Measurements from ENCODE around the gene SMIM12.
"Not testable (repeated sequence)": the region's sequence is repeated elsewhere in the genome, so short reads cannot be mapped to it uniquely, and the experiment has no call there.

The SMIM12 gene

GRCh38 chr1:34816332-34816731, 43.2 kb downstream of the SMIM12 start:
- H3K79me1 ChIP-seq (ENCODE audit: low read depth, low read length), result no peaks in the 10 kb centered on the region
- no peak overlapping the region for H2BK15ac ChIP-seq (ENCODE audit: low read length)
- H4K8ac ChIP-seq (ENCODE audit: low read depth, low read length), result no peak overlapping the region

GRCh38 chr1:34810781-34811180, 48.8 kb downstream of the SMIM12 start:
- not testable (repeated sequence) for H3K27ac ChIP-seq (replicated peaks; ENCODE audit: low read length); H2AFZ ChIP-seq (ENCODE audit: low read length); H2BK120ac ChIP-seq (ENCODE audit: low read depth, low read length); H4K8ac ChIP-seq (ENCODE audit: low read depth, low read length); H3K4ac ChIP-seq (ENCODE audit: low read length); H3K14ac ChIP-seq (ENCODE audit: low read length); H3K9ac ChIP-seq (ENCODE audit: low read depth, low read length, poor library complexity); H2BK12ac ChIP-seq (ENCODE audit: low read length); H3K18ac ChIP-seq (ENCODE audit: low read length); H2BK15ac ChIP-seq (ENCODE audit: low read length); H3K4me3 ChIP-seq (ENCODE audit: low read length in 2 of 2); H2BK5ac ChIP-seq (ENCODE audit: low read length); H3K23ac ChIP-seq (ENCODE audit: low read depth, low read length, poor library complexity); H3K9me3 ChIP-seq (replicated peaks in 1 of 2; ENCODE audit: control insufficient read depth in 2 of 2, insufficient read depth in 1 of 2, low read depth in 1 of 2, low read length in 2 of 2); H3K4me2 ChIP-seq (ENCODE audit: insufficient read depth, low read length, poor library complexity, severe bottlenecking); H3K27me3 ChIP-seq (ENCODE audit: control insufficient read depth in 3 of 3, insufficient read depth in 3 of 3, low read depth in 1 of 3, low read length in 3 of 3); H3K36me3 ChIP-seq (replicated peaks in 1 of 2; ENCODE audit: control insufficient read depth in 2 of 2, insufficient read depth in 2 of 2, low read length in 2 of 2); H4K91ac ChIP-seq (ENCODE audit: low read depth, low read length, poor library complexity); H3K79me1 ChIP-seq (ENCODE audit: low read depth, low read length); H2AK5ac ChIP-seq (ENCODE audit: low read depth, low read length); H3K4me1 ChIP-seq (ENCODE audit: control insufficient read depth in 2 of 2, insufficient read depth in 1 of 2, low read depth in 1 of 2, low read length in 2 of 2); DNase-seq (ENCODE audit: low spot score)
- no CpG with 5 or more reads among the region's 3 CpGs for WGBS, 2 donors (ENCODE audit: extremely low coverage in 2 of 2, insufficient read length in 2 of 2, insufficient replicate concordance in 1 of 2)

More at GRCh38 chr1:34816332-34816731, 43.2 kb downstream of the SMIM12 start:
- H3K4ac ChIP-seq (ENCODE audit: low read length), result no peak overlapping the region
- H3K9ac ChIP-seq (ENCODE audit: low read depth, low read length, poor library complexity), result no peak overlapping the region
- H3K4me2 ChIP-seq (ENCODE audit: insufficient read depth, low read length, poor library complexity, severe bottlenecking), result no peak overlapping the region
- no peak overlapping the region for H2BK120ac ChIP-seq (ENCODE audit: low read depth, low read length)
- H2AK5ac ChIP-seq (ENCODE audit: low read depth, low read length), result no peak overlapping the region
- no peak overlapping the region for H2AFZ ChIP-seq (ENCODE audit: low read length)
- no peak overlapping the region for H3K23ac ChIP-seq (ENCODE audit: low read depth, low read length, poor library complexity)
- no peak overlapping the region for H2BK12ac ChIP-seq (ENCODE audit: low read length)
- H3K27ac ChIP-seq (replicated peaks; ENCODE audit: low read length), result no peak overlapping the region
- no peaks in the 10 kb centered on the region for H3K27me3 ChIP-seq (ENCODE audit: control insufficient read depth in 3 of 3, insufficient read depth in 3 of 3, low read depth in 1 of 3, low read length in 3 of 3)
- no peak overlapping the region for H3K4me3 ChIP-seq (ENCODE audit: low read length in 2 of 2)
- peaks cover 0 to 1% of the 10 kb centered on the region in 2 donors for H3K4me1 ChIP-seq (ENCODE audit: control insufficient read depth in 2 of 2, insufficient read depth in 1 of 2, low read depth in 1 of 2, low read length in 2 of 2)
- no peaks in the 10 kb centered on the region for H3K9me3 ChIP-seq (replicated peaks in 1 of 2; ENCODE audit: control insufficient read depth in 2 of 2, insufficient read depth in 1 of 2, low read depth in 1 of 2, low read length in 2 of 2)
- no peak overlapping the region for H2BK5ac ChIP-seq (ENCODE audit: low read length)
- no peak overlapping the region for H3K14ac ChIP-seq (ENCODE audit: low read length)
- no peaks in the 10 kb centered on the region for H3K36me3 ChIP-seq (replicated peaks in 1 of 2; ENCODE audit: control insufficient read depth in 2 of 2, insufficient read depth in 2 of 2, low read length in 2 of 2)
- no peak overlapping the region for H3K18ac ChIP-seq (ENCODE audit: low read length)
- no peak for DNase-seq (ENCODE audit: low spot score)
- H4K91ac ChIP-seq (ENCODE audit: low read depth, low read length, poor library complexity), result no peak overlapping the region

- Histone ChIP-seq H3K18ac (ENCODE audit: low read length) (peak overlapping the region; percentile 5), H4K91ac (ENCODE audit: low read depth, low read length, poor library complexity) (no peak overlapping the region), H3K27me3 (ENCODE audit: control insufficient read depth in 3 of 3, insufficient read depth in 3 of 3, low read depth in 1 of 3, low read length in 3 of 3) (no peaks in the 10 kb centered on the region), H3K79me1 (ENCODE audit: low read depth, low read length) (no peaks in the 10 kb centered on the region), H2BK12ac (ENCODE audit: low read length) (no peak overlapping the region), H3K27ac (replicated peaks; ENCODE audit: low read length) (no peak overlapping the region), H3K14ac (ENCODE audit: low read length) (no peak overlapping the region), H2AFZ (ENCODE audit: low read length) (no peak overlapping the region), H2BK120ac (ENCODE audit: low read depth, low read length) (no peak overlapping the region), H3K36me3 (replicated peaks in 1 of 2; ENCODE audit: control insufficient read depth in 2 of 2, insufficient read depth in 2 of 2, low read length in 2 of 2) (no peaks in the 10 kb centered on the region), H4K8ac (ENCODE audit: low read depth, low read length) (no peak overlapping the region), H3K4me3 (ENCODE audit: low read length in 2 of 2) (no peak overlapping the region), H3K4me1 (ENCODE audit: control insufficient read depth in 2 of 2, insufficient read depth in 1 of 2, low read depth in 1 of 2, low read length in 2 of 2) (peaks cover 0 to 5% of the 10 kb centered on the region in 2 donors), H2AK5ac (ENCODE audit: low read depth, low read length) (peak overlapping the region; percentile 61), H3K4ac (ENCODE audit: low read length) (no peak overlapping the region), H3K4me2 (ENCODE audit: insufficient read depth, low read length, poor library complexity, severe bottlenecking) (no peak overlapping the region), H3K9me3 (replicated peaks in 1 of 2; ENCODE audit: control insufficient read depth in 2 of 2, insufficient read depth in 1 of 2, low read depth in 1 of 2, low read length in 2 of 2) (peaks cover 0 to 7% of the 10 kb centered on the region in 2 donors), H2BK5ac (ENCODE audit: low read length) (no peak overlapping the region), H3K23ac (ENCODE audit: low read depth, low read length, poor library complexity) (no peak overlapping the region), H2BK15ac (ENCODE audit: low read length) (no peak overlapping the region), H3K9ac (ENCODE audit: low read depth, low read length, poor library complexity) (no peak overlapping the region)
- DNase-seq (ENCODE audit: low spot score), result no peak
- WGBS, 2 donors (ENCODE audit: extremely low coverage in 2 of 2, insufficient read length in 2 of 2, insufficient replicate concordance in 1 of 2), result no CpG with 5 or more reads among the region's 9 CpGs
Measured at GRCh38 chr1:34808051-34808810, 51.3 kb downstream of the SMIM12 start.

DNA sequence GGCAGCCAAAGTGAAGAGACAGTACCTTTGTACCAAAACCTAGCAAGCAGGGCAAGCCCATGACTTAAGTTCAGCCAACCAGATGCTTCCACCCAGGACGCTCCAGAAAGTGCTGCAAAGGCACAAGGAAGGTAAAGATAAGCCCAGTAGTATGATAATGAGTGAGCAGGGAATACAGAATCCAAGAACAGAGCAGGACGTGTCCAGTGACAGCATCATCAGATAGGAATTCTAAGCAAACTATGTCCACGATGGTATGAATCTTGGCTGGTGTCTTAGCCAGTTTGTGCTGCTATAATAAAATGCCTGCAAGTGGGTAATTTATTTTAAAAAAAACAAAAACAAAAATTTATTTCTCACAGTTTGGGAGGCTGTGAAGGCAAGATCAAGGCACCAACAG, 53.2 kb downstream of the SMIM12 start:
- Histone ChIP-seq H3K4me3 (ENCODE audit: low read length in 2 of 2) (no peak overlapping the region), H3K4me1 (ENCODE audit: control insufficient read depth in 2 of 2, insufficient read depth in 1 of 2, low read depth in 1 of 2, low read length in 2 of 2) (peaks cover 0 to 5% of the 10 kb centered on the region in 2 donors), H2BK120ac (ENCODE audit: low read depth, low read length) (no peak overlapping the region), H3K4me2 (ENCODE audit: insufficient read depth, low read length, poor library complexity, severe bottlenecking) (no peak overlapping the region), H2BK12ac (ENCODE audit: low read length) (no peak overlapping the region), H3K27me3 (ENCODE audit: control insufficient read depth in 3 of 3, insufficient read depth in 3 of 3, low read depth in 1 of 3, low read length in 3 of 3) (peaks cover 0 to 2% (median 0%) of the 10 kb centered on the region in 3 experiments), H4K8ac (ENCODE audit: low read depth, low read length) (no peak overlapping the region), H3K27ac (replicated peaks; ENCODE audit: low read length) (no peak overlapping the region), H3K18ac (ENCODE audit: low read length) (no peak overlapping the region), H3K23ac (ENCODE audit: low read depth, low read length, poor library complexity) (no peak overlapping the region), H2AFZ (ENCODE audit: low read length) (no peak overlapping the region), H2BK5ac (ENCODE audit: low read length) (no peak overlapping the region), H4K91ac (ENCODE audit: low read depth, low read length, poor library complexity) (no peak overlapping the region), H2BK15ac (ENCODE audit: low read length) (no peak overlapping the region), H3K9me3 (replicated peaks in 1 of 2; ENCODE audit: control insufficient read depth in 2 of 2, insufficient read depth in 1 of 2, low read depth in 1 of 2, low read length in 2 of 2) (peaks cover 0 to 10% of the 10 kb centered on the region in 2 donors), H3K9ac (ENCODE audit: low read depth, low read length, poor library complexity) (no peak overlapping the region), H3K14ac (ENCODE audit: low read length) (no peak overlapping the region), H3K4ac (ENCODE audit: low read length) (no peak overlapping the region), H3K79me1 (ENCODE audit: low read depth, low read length) (no peaks in the 10 kb centered on the region), H3K36me3 (replicated peaks in 1 of 2; ENCODE audit: control insufficient read depth in 2 of 2, insufficient read depth in 2 of 2, low read length in 2 of 2) (no peaks in the 10 kb centered on the region), H2AK5ac (ENCODE audit: low read depth, low read length) (no peak overlapping the region)
- DNase-seq (ENCODE audit: low spot score), result no peak
- WGBS, 2 donors (ENCODE audit: extremely low coverage in 2 of 2, insufficient read length in 2 of 2, insufficient replicate concordance in 1 of 2), result no CpG with 5 or more reads among the region's 3 CpGs

Data from neuronal stem cell (in vitro differentiated cells).